Left lung (tissue), 10 donors: ENCODE measurements around the gene TMPRSS13. TPM values are rescaled to one million over a fixed set of nuclear protein-coding genes. Genes with fewer than 3 reads are reported as not detected.

Source experiments
- ATAC-seq: fragments of 200-7000 bp; cut with Tn5 transposase; one replicate; pipeline ENCODE4 v1.9.1; 2020; ENCODE audit warnings: moderate library complexity
- DNase-seq, 4 donors: peaks; one replicate each; pipeline ENCODE4 v3.0.0-alpha.2; 2013 to 2020
- H3K27ac ChIP-seq, 2 donors: fragments of 200-600 bp; sonication (generic) in 1 of 2; one replicate each; pipeline versions ENCODE4 v1.5.0 to v1.8.0; 2020 to 2021
- H3K27me3 ChIP-seq, 2 donors: fragments of 200-600 bp; sonication (generic) in 1 of 2; one replicate each; pipeline versions ENCODE4 v1.5.0 to v1.8.0; 2020 to 2021
- H3K36me3 ChIP-seq, 2 donors: fragments of 200-600 bp; sonication (generic) in 1 of 2; one replicate each; pipeline versions ENCODE4 v1.5.0 to v1.8.0; 2020 to 2021
- H3K4me1 ChIP-seq, 2 donors: fragments of 200-600 bp; one replicate each; pipeline ENCODE4 v1.8.0; 2021
- H3K4me3 ChIP-seq, 2 donors: fragments of 200-600 bp; sonication (generic) in 1 of 2; one replicate each; pipeline versions ENCODE4 v1.5.0 to v1.8.0; 2020 to 2021; ENCODE audit warnings: mild to moderate bottlenecking in 1 of 2
- H3K9me3 ChIP-seq, 2 donors: fragments of 200-600 bp; sonication (generic) in 1 of 2; one replicate each; pipeline versions ENCODE4 v1.5.0 to v1.8.0; 2020 to 2021
- CTCF ChIP-seq, 2 donors: fragments of 200-600 bp; sonication (generic) in 1 of 2; IDR thresholded peaks; one replicate each; pipeline versions ENCODE4 v1.5.0 to v1.8.0; 2021; ENCODE audit warnings: antibody characterized with exemption in 2 of 2
- intact Hi-C, 2 donors: fragments of 100-400 bp; cut with DNase I; formaldehyde crosslinking; loops; one replicate each; pipeline versions ENCODE4 v1.11.2 to v1.14.2; 2022
- polyA plus RNA-seq, 6 donors: library from polyadenylated mRNA; unstranded; fragments of 120-200 nt; gene quantifications; one replicate each; pipeline ENCODE4 v1.2.1, GENCODE V29; 2013; ENCODE audit not compliant: insufficient read length in 6 of 6
- total RNA-seq, 2 donors: library from RNA; stranded (reverse); fragmentation: NEBNext Ultra II Directional; extraction: Animal tissue kit (Norgen Biotek cat#: 25700); gene quantifications; one replicate each; pipeline ENCODE4 v1.2.1, GENCODE V29; 2021
- donor health status: DM: no; HTN: yes; CAD: no.
- donor health status: DM: no; HTN: no; CAD: no.

TMPRSS13 gene
- total and polyA plus RNA-seq, 8 donors: 4.6 to 10.7 (median 8.1) TPM

- Histone ChIP-seq H3K36me3 (no peaks in the 10 kb centered on the region), H3K4me3 (no peak overlapping the region), H3K9me3 (no peaks in the 10 kb centered on the region), H3K27ac (no peak overlapping the region), H3K4me1 (peaks cover 0 to 36% of the 10 kb centered on the region in 2 donors), H3K27me3 (peaks cover 41 to 83% of the 10 kb centered on the region in 2 donors)
- DNase-seq (no peak), ATAC-seq (no peak)
- TF ChIP-seq CTCF (IDR thresholded peaks at IDR 0.05): no peak
- intact Hi-C loops: no loop called here
Observed at GRCh38 chr11:117878939-117879475, 50.2 kb downstream of the TMPRSS13 start.

GRCh38 chr11:117878314-117878938 lies 50.8 kb downstream of the TMPRSS13 start:
- ATAC-seq (no peak), DNase-seq (no peak)
- Histone ChIP-seq H3K4me1 (peaks cover under 1 to 41% of the 10 kb centered on the region in 2 donors), H3K36me3 (no peaks in the 10 kb centered on the region), H3K9me3 (no peaks in the 10 kb centered on the region), H3K27me3 (peaks cover 39 to 81% of the 10 kb centered on the region in 2 donors), H3K4me3 (no peak overlapping the region), H3K27ac (no peak overlapping the region)
- intact Hi-C loops: no loop called here
- TF ChIP-seq CTCF (IDR thresholded peaks at IDR 0.05): no peak

DNA sequence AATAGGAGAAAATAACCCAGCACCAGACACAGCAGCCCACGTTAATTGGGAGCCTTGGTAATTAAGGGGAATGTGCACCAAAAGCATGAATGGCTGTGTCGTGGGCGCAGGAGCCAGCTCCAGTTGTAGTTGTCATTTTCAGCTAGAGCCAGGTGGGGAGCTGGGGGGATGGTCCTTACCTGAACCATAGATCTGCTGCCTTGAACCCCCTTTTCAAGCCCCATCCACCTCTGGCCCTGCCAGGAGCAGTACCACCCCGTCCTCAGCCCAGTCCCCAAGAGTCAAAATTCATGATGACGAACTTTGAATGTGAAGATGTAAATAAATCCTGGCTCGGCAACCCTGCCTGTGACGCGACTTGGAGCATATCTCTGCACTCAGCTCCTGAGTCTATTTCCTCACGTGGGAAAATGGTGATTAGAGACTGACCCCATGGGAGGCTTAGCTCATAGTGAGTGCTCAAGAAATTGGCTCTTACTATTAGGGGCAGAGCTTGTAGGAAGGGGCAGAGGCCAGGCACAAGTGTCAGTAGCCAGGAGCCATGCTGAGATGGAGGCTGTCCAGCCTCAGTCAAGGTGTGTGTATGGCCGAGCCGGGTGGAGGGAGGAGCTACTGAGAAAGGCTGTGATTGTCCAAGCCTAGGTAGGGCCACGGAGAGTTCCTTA lies 52.0 kb downstream of the TMPRSS13 start:
- peaks cover 5 to 53% of the 10 kb centered on the region in 2 donors for H3K4me1 ChIP-seq
- peak overlapping the region; percentile 40 to 47 for H3K4me3 ChIP-seq
- H3K27me3 ChIP-seq: peaks cover 34 to 75% of the 10 kb centered on the region in 2 donors
- no peak for TF ChIP-seq CTCF (IDR thresholded peaks at IDR 0.05)
- ATAC-seq (no peak), DNase-seq (no peak)
- intact Hi-C loops: no loop called here
- peak overlapping the region; percentile 39 to 60 for H3K27ac ChIP-seq
- H3K36me3 ChIP-seq: no peaks in the 10 kb centered on the region
- H3K9me3 ChIP-seq: no peaks in the 10 kb centered on the region

GRCh38 chr11:117876341-117877119 lies 52.7 kb downstream of the TMPRSS13 start, which contains the start of gene FXYD6:
TSS of gene FXYD6 (minus strand) at chr11:117876658. CDS start at chr11:117842776, 33,882 bp downstream.
- peak within 1 kb of the TSS; percentile 40 to 47 for H3K4me3 ChIP-seq
- TF ChIP-seq CTCF (IDR thresholded peaks at IDR 0.05): no peak
- H3K4me1 ChIP-seq: peaks cover 5 to 53% of the 10 kb centered on the region in 2 donors
- H3K36me3 ChIP-seq: no peaks in the 10 kb centered on the region
- peaks cover 34 to 72% of the 10 kb centered on the region in 2 donors for H3K27me3 ChIP-seq
- ATAC-seq (peak; percentile 67), DNase-seq (peak in 3 of 4 donors; percentile 58 to 93 (median 86))
- no peaks in the 10 kb centered on the region for H3K9me3 ChIP-seq
- intact Hi-C loops: no loop called here
- peak within 1 kb of the TSS; percentile 46 to 60 for H3K27ac ChIP-seq

- peak; percentile 3 for ATAC-seq
- intact Hi-C loops: no loop called here
- no peak for TF ChIP-seq CTCF (IDR thresholded peaks at IDR 0.05)
- DNase-seq: no peak
- H3K9me3 ChIP-seq: no peaks in the 10 kb centered on the region
- peaks cover 5 to 53% of the 10 kb centered on the region in 2 donors for H3K4me1 ChIP-seq
- peak overlapping the region; percentile 40 to 47 for H3K4me3 ChIP-seq
- peak overlapping the region; percentile 46 to 60 for H3K27ac ChIP-seq
- H3K36me3 ChIP-seq: no peaks in the 10 kb centered on the region
- peaks cover 34 to 72% of the 10 kb centered on the region in 2 donors for H3K27me3 ChIP-seq
Observed at GRCh38 chr11:117876059-117876340, 53.2 kb downstream of the TMPRSS13 start.
